Measurements from ENCODE around the gene NRK.
A peak's percentile ranks its signal among the peaks of the same experiment; 100 is the strongest.
"Not testable (repeated sequence)": the region's sequence is repeated elsewhere in the genome, so short reads cannot be mapped to it uniquely, and the experiment has no call there.

The NRK gene

GRCh38 chrX:105882581-105883275, 60.4 kb downstream of the NRK start:
- no peak for DNase-seq

- no peak for DNase-seq
These were observed 72.4 kb downstream of the NRK start for GRCh38 chrX:105894721-105895120.

GRCh38 chrX:105909576-105909975, 87.2 kb downstream of the NRK start:
- no peak for DNase-seq

GRCh38 chrX:105910563-105911105, 88.3 kb downstream of the NRK start:
- no peak for DNase-seq

- no peak for DNase-seq
These were observed 122.9 kb downstream of the NRK start for GRCh38 chrX:105945266-105945665.

GRCh38 chrX:105969487-105969886, 147.1 kb downstream of the NRK start:
- DNase-seq: no peak

- DNase-seq: no peak
These were observed 150.5 kb downstream of the NRK start for GRCh38 chrX:105972690-105973386.

- no peak for DNase-seq
These were observed 151.0 kb downstream of the NRK start for GRCh38 chrX:105973387-105973739.

- peak; percentile 2 for DNase-seq
These were observed 153.0 kb downstream of the NRK start for GRCh38 chrX:105975382-105975781.

GRCh38 chrX:105981772-105982485, 159.6 kb downstream of the NRK start:
- DNase-seq: no peak

GRCh38 chrX:105988487-105988886, 166.1 kb downstream of the NRK start:
- not testable (repeated sequence) for DNase-seq

GRCh38 chrX:105999294-105999693, 177.0 kb downstream of the NRK start:
- DNase-seq: no peak

- no peak for DNase-seq
These were observed 177.9 kb downstream of the NRK start for GRCh38 chrX:106000203-106000602.

- not testable (repeated sequence) for DNase-seq
These were observed 178.3 kb downstream of the NRK start for GRCh38 chrX:106000609-106001008.

GRCh38 chrX:106005684-106006083, 183.3 kb downstream of the NRK start:
- DNase-seq: no peak

- no peak for DNase-seq
These were observed 185.5 kb downstream of the NRK start for GRCh38 chrX:106007815-106008214.
